DOHH2 (cell line): ENCODE results near the gene MDFIC2.

ENCODE experiments used
- H3F3A ChIP-seq: fragments of 200-600 bp; sonication (generic), shearing (Covaris generic); 2 replicates; pipeline ENCODE4 v1.6.0; 2016; ENCODE audit warnings: antibody characterized with exemption, mild to moderate bottlenecking; ENCODE audit not compliant: control insufficient read depth, insufficient read depth
- H3K27ac ChIP-seq: fragments of 200-600 bp; sonication (generic); 2 replicates; pipeline ENCODE4 v1.5.1; 2014; ENCODE audit warnings: low read depth, mild to moderate bottlenecking, low read length, moderate library complexity
- H3K27me3 ChIP-seq: fragments of 200-600 bp; sonication (generic); 2 replicates; pipeline ENCODE4 v1.6.1; 2014; ENCODE audit warnings: mild to moderate bottlenecking, low read length, mixed read lengths; ENCODE audit not compliant: control insufficient read depth
- H3K36me3 ChIP-seq: fragments of 200-600 bp; sonication (generic); 2 replicates; pipeline ENCODE4 v1.6.1; 2014; ENCODE audit warnings: mild to moderate bottlenecking, low read length, moderate library complexity, mixed read lengths; ENCODE audit not compliant: control insufficient read depth
- H3K4me1 ChIP-seq: fragments of 200-600 bp; sonication (generic); 2 replicates; pipeline ENCODE4 v1.6.1; 2014; ENCODE audit warnings: mild to moderate bottlenecking, low read length, mixed read lengths; ENCODE audit not compliant: control insufficient read depth
- H3K4me2 ChIP-seq: fragments of 200-600 bp; sonication (generic); 2 replicates; pipeline ENCODE4 v1.6.0; 2014; ENCODE audit warnings: mild to moderate bottlenecking, low read length, moderate library complexity
- H3K4me3 ChIP-seq: fragments of 200-600 bp; sonication (generic); 2 replicates; pipeline ENCODE4 v1.5.1; 2014; ENCODE audit warnings: mild to moderate bottlenecking, low read length, mixed read lengths
- H3K79me2 ChIP-seq: fragments of 200-600 bp; sonication (generic); 2 replicates; pipeline ENCODE4 v1.6.1; 2014; ENCODE audit warnings: mild to moderate bottlenecking, low read length, mixed read lengths; ENCODE audit not compliant: control insufficient read depth
- H3K9me2 ChIP-seq: fragments of 200-600 bp; sonication (generic); replicated peaks from 2 replicates; pipeline ENCODE4 v1.6.1; 2014; ENCODE audit warnings: mild to moderate bottlenecking, low read length, mixed read lengths; ENCODE audit not compliant: control insufficient read depth
- H3K9me3 ChIP-seq: fragments of 200-600 bp; sonication (generic); 2 replicates; pipeline ENCODE4 v1.6.1; 2014; ENCODE audit warnings: antibody characterized with exemption, low read length, mixed read lengths; ENCODE audit not compliant: control insufficient read depth, insufficient read depth
- H4K20me1 ChIP-seq: fragments of 200-600 bp; sonication (generic); 2 replicates; pipeline ENCODE4 v1.6.0; 2014; ENCODE audit warnings: low read depth, mild to moderate bottlenecking, antibody characterized with exemption, low read length, moderate library complexity; ENCODE audit not compliant: control insufficient read depth, insufficient read depth
- EZH2phosphoT487 ChIP-seq: fragments of 200-600 bp; sonication (generic); IDR thresholded peaks from 2 replicates; pipeline ENCODE4 v1.6.1; 2017; ENCODE audit warnings: borderline replicate concordance, mild to moderate bottlenecking, antibody characterized with exemption, low read length, moderate library complexity, mixed read lengths
- TF ChIP-seq, protein P1 (sequence below): fragments of 200-600 bp; sonication (generic); IDR thresholded peaks from one replicate; pipeline ENCODE4 v1.5.1; 2014; ENCODE audit warnings: antibody characterized with exemption, mild to moderate bottlenecking, low read depth, low read length; ENCODE audit not compliant: poor library complexity, severe bottlenecking

Gene MDFIC2

DNA sequence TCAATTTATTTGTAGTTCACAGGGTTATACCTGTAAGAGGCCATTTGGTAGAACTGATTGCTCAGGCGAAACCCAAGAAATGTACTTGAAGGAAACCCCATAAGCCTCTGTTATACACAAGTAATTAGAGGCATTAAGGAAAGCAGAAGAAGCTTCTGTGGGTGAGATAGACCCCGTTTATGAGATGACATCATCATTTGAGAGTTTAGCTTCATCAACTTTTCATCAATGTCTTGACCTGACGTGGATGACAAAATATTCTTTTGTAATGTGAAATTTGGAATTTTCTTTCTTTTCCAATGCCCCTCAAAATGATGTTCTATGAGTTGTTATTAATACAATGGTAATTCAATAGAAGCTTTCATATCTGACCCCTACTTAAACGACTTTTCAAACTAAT, 136.2 kb downstream of the MDFIC2 start:
- no peak overlapping the region for H3K27ac ChIP-seq
- TF ChIP-seq, protein P1, sequence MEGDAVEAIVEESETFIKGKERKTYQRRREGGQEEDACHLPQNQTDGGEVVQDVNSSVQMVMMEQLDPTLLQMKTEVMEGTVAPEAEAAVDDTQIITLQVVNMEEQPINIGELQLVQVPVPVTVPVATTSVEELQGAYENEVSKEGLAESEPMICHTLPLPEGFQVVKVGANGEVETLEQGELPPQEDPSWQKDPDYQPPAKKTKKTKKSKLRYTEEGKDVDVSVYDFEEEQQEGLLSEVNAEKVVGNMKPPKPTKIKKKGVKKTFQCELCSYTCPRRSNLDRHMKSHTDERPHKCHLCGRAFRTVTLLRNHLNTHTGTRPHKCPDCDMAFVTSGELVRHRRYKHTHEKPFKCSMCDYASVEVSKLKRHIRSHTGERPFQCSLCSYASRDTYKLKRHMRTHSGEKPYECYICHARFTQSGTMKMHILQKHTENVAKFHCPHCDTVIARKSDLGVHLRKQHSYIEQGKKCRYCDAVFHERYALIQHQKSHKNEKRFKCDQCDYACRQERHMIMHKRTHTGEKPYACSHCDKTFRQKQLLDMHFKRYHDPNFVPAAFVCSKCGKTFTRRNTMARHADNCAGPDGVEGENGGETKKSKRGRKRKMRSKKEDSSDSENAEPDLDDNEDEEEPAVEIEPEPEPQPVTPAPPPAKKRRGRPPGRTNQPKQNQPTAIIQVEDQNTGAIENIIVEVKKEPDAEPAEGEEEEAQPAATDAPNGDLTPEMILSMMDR, result no peak
- TF ChIP-seq EZH2phosphoT487, result no peak

GRCh38 chr3:70156808-70157207, 155.6 kb downstream of the MDFIC2 start:
- no peaks in the 10 kb centered on the region for H3F3A ChIP-seq
- H3K79me2 ChIP-seq, result no peaks in the 10 kb centered on the region
- no peaks in the 10 kb centered on the region for H3K27me3 ChIP-seq
- H3K36me3 ChIP-seq, result no peaks in the 10 kb centered on the region
- H3K4me2 ChIP-seq, result no peak overlapping the region
- H3K4me1 ChIP-seq, result no peaks in the 10 kb centered on the region
- no peaks in the 10 kb centered on the region for H4K20me1 ChIP-seq
- no peak overlapping the region for H3K4me3 ChIP-seq
- H3K9me2 ChIP-seq, result no peaks in the 10 kb centered on the region
- no peak for TF ChIP-seq EZH2phosphoT487
- TF ChIP-seq, protein P1, result no peak
- H3K27ac ChIP-seq, result no peak overlapping the region
- no peaks in the 10 kb centered on the region for H3K9me3 ChIP-seq

More for the DNA sequence above, 136.2 kb downstream of the MDFIC2 start:
- no peaks in the 10 kb centered on the region for H3K79me2 ChIP-seq
- H3K36me3 ChIP-seq, result no peaks in the 10 kb centered on the region
- H3K4me1 ChIP-seq, result no peaks in the 10 kb centered on the region
- H3K9me3 ChIP-seq, result no peaks in the 10 kb centered on the region
- H3K4me3 ChIP-seq, result no peak overlapping the region
- no peaks in the 10 kb centered on the region for H3K27me3 ChIP-seq
- H3F3A ChIP-seq, result no peaks in the 10 kb centered on the region
- H3K4me2 ChIP-seq, result no peak overlapping the region
- H4K20me1 ChIP-seq, result no peaks in the 10 kb centered on the region
- no peaks in the 10 kb centered on the region for H3K9me2 ChIP-seq

DNA sequence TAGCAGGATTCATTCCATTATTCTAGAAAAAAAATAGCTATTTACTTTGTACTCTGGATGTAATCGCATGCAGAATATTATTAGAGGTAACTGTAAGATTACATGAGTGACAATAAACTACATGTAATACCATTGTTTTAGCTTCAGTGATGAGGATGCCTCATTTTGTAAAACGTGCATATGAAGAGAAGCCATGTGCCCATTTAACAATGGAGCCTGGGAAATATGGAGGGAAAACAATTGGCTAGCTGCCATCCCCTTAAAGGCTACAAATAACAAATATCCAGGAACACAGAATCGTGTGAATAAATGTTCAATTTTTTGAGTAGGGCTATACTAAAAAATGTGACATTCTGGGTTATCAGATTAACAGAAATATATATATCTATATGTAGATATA, 161.8 kb downstream of the MDFIC2 start:
- Histone ChIP-seq H3K4me3 (no peak overlapping the region), H3K79me2 (no peaks in the 10 kb centered on the region), H3K4me2 (no peak overlapping the region), H3K36me3 (no peaks in the 10 kb centered on the region), H3K9me2 (no peaks in the 10 kb centered on the region), H3K9me3 (no peaks in the 10 kb centered on the region), H4K20me1 (no peaks in the 10 kb centered on the region), H3K27ac (no peak overlapping the region), H3K27me3 (no peaks in the 10 kb centered on the region), H3F3A (no peaks in the 10 kb centered on the region), H3K4me1 (no peaks in the 10 kb centered on the region)
- no peak for TF ChIP-seq EZH2phosphoT487
- TF ChIP-seq, protein P1, result no peak
